Measurements from ENCODE around the gene GNAQ. TPM values are rescaled to one million over a fixed set of nuclear protein-coding genes. Genes with fewer than 3 reads are reported as not detected.

The GNAQ gene
- polyA plus RNA-seq, 1 of the 3 experiments (the other 2 are of a cell fraction): 20.9 TPM

DNA sequence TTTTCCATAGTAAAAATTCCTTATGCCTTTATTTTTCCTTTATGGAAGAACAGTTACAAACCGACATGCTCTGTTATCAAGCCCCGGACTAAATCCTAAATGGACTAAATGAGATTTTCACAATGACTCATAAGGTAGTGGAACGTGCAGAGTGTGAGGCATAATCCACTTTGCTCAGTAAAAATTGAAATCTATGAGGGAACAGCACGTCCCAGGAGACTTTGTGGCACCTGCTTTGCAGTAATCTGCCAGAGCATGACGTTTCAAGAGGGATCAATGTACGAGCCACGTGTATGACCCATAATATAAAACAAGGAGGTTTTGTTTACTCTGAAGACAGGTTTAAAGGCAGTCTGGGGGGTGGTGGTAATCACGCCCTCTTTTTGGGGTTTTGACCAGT lies 299.7 kb downstream of the GNAQ start (continued):
- TF ChIP-seq, protein P1, sequence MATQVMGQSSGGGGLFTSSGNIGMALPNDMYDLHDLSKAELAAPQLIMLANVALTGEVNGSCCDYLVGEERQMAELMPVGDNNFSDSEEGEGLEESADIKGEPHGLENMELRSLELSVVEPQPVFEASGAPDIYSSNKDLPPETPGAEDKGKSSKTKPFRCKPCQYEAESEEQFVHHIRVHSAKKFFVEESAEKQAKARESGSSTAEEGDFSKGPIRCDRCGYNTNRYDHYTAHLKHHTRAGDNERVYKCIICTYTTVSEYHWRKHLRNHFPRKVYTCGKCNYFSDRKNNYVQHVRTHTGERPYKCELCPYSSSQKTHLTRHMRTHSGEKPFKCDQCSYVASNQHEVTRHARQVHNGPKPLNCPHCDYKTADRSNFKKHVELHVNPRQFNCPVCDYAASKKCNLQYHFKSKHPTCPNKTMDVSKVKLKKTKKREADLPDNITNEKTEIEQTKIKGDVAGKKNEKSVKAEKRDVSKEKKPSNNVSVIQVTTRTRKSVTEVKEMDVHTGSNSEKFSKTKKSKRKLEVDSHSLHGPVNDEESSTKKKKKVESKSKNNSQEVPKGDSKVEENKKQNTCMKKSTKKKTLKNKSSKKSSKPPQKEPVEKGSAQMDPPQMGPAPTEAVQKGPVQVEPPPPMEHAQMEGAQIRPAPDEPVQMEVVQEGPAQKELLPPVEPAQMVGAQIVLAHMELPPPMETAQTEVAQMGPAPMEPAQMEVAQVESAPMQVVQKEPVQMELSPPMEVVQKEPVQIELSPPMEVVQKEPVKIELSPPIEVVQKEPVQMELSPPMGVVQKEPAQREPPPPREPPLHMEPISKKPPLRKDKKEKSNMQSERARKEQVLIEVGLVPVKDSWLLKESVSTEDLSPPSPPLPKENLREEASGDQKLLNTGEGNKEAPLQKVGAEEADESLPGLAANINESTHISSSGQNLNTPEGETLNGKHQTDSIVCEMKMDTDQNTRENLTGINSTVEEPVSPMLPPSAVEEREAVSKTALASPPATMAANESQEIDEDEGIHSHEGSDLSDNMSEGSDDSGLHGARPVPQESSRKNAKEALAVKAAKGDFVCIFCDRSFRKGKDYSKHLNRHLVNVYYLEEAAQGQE (IDR thresholded peaks at IDR 0.05; ENCODE audit: low read depth, low read length): no peak
- no peak for TF ChIP-seq SIN3A (IDR thresholded peaks at IDR 0.05; ENCODE audit: borderline replicate concordance, low read depth, low read length)
- TF ChIP-seq, protein P2, sequence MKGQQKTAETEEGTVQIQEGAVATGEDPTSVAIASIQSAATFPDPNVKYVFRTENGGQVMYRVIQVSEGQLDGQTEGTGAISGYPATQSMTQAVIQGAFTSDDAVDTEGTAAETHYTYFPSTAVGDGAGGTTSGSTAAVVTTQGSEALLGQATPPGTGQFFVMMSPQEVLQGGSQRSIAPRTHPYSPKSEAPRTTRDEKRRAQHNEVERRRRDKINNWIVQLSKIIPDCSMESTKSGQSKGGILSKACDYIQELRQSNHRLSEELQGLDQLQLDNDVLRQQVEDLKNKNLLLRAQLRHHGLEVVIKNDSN (IDR thresholded peaks at IDR 0.05; ENCODE audit: borderline replicate concordance, low read depth): no peak
- TF ChIP-seq YY1 (IDR thresholded peaks at IDR 0.05; ENCODE audit: low read depth): no peak
- TF ChIP-seq TCF12 (IDR thresholded peaks at IDR 0.05): 0 out of 2 replicates have a peak, but pooled peaks have one; percentile 9

DNA sequence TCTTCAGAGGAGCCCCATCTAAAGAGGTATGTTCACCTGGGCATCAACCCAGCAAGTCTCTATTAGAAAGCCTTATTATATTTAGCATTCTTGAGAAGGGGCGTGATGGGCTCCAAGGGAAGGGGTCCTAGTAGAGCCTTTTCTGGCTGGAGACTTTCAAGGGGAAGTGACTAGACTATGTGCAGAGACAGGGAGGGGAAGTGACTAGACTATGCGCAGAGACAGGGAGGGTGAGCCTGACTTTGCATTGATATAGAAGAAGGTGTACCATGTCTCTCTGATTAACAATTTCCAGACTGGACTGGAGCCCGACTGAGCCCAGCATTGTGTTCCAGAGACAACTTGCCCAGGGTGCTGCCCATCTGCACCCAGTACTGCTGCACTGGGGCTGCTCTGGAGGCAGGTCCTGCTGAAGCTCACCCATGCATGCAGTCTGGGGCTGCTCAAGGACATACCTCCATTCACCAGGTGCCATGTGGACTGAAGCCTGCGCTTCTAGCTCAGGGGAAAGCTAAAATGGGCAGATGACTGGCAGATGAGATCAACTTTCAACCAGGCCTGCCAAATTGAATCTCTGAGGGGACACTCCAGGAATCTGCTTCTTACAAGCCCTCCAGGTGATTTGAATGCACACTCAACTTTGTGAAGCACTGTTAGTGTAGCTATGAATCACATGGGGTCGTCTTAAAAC lies 300.5 kb downstream of the GNAQ start:
- H3K27ac ChIP-seq (ENCODE audit: low read depth in 2 of 2, low read length in 1 of 2): peak overlapping the region in 1 of 2 experiments; percentile 81; a peak in 2 of 4 replicates
- no peak for DNase-seq
- no peak overlapping the region for H3K9ac ChIP-seq
- ChIA-PET CTCF (interaction anchor here (0.6 to 1.3 kb wide), 5 partner anchors 8 to 297 kb away, joined by 3 to 5 read pairs (median 3); no protein-coding TSS in a partner anchor), POLR2A (interaction anchor here (0.7 to 1.3 kb wide), 3 partner anchors 18 to 273 kb away, joined by 3 to 4 read pairs (median 3); no protein-coding TSS in a partner anchor)
- WGBS (ENCODE audit: low lambda C conversion rate): 84% methylated on average over 4 of the region's 5 CpGs
- peaks cover 11% of the 10 kb centered on the region for H3K79me2 ChIP-seq (ENCODE audit: insufficient read depth)
- peaks cover 20% of the 10 kb centered on the region for H3F3A ChIP-seq (replicated peaks; ENCODE audit: insufficient read depth)
- no peaks in the 10 kb centered on the region for H3K9me2 ChIP-seq
- peaks cover 17 to 28% of the 10 kb centered on the region in 2 experiments for H3K36me3 ChIP-seq (replicated peaks in 1 of 2; ENCODE audit: control insufficient read depth in 1 of 2, insufficient read depth in 2 of 2, low read length in 1 of 2)
- TF ChIP-seq GATA2 (CRISPR knock-in tag; IDR thresholded peaks at IDR 0.05): no peak
- TF ChIP-seq, protein P2 (IDR thresholded peaks at IDR 0.05; ENCODE audit: borderline replicate concordance, low read depth): no peak
- TF ChIP-seq NFIC (IDR thresholded peaks at IDR 0.05; ENCODE audit: borderline replicate concordance): no peak
- no peaks in the 10 kb centered on the region for H3K9me3 ChIP-seq
- H3K4me1 ChIP-seq (ENCODE audit: control insufficient read depth in 1 of 2, insufficient read depth in 2 of 2, low read depth in 1 of 2, low read length in 1 of 2): peaks cover 19 to 40% of the 10 kb centered on the region in 2 experiments; a peak in 3 of 4 replicates
- no peaks in the 10 kb centered on the region for H3K27me3 ChIP-seq (ENCODE audit: insufficient read depth)
- H3K4me2 ChIP-seq: no peak overlapping the region
- H2AFZ ChIP-seq (ENCODE audit: low read depth): no peak overlapping the region
- no peaks in the 10 kb centered on the region for H4K20me1 ChIP-seq (ENCODE audit: insufficient read depth)
- no peak overlapping the region for H3K4me3 ChIP-seq (ENCODE audit: low read depth in 2 of 2, low read length in 1 of 2)

Measured in SK-N-SH (cell line).